Psoas muscle (tissue), 8 donors: ENCODE data around the gene FBXL16. TPM values are rescaled to one million over a fixed set of nuclear protein-coding genes. Genes with fewer than 3 reads are reported as not detected.

Source experiments
- ATAC-seq, 4 donors: fragments of 200-7000 bp; cut with Tn5 transposase; one replicate each; pipeline ENCODE4 v1.9.1; 2020; ENCODE audit warnings: moderate library complexity in 3 of 4, mild to moderate bottlenecking in 2 of 4
- DNase-seq, 2 donors: peaks; one replicate each; pipeline ENCODE4 v3.0.0-alpha.2; 2020
- H3K27ac ChIP-seq: fragments of 200-600 bp; one replicate; pipeline ENCODE4 v1.8.0; 2022
- H3K27me3 ChIP-seq, 3 donors: fragments of 200-600 bp in 1 of 3; one replicate each; pipeline versions ENCODE4 v1.6.1 to v1.8.0; 2013 to 2022; ENCODE audit warnings: low read length in 2 of 3, mild to moderate bottlenecking in 2 of 3, moderate library complexity in 1 of 3; ENCODE audit not compliant: insufficient read depth in 3 of 3
- H3K36me3 ChIP-seq, 2 donors: fragments of 200-600 bp in 1 of 2; one replicate each; pipeline versions ENCODE4 v1.6.1 to v1.8.0; 2013 to 2022; ENCODE audit warnings: low read depth in 1 of 2, mild to moderate bottlenecking in 1 of 2, moderate library complexity in 1 of 2; ENCODE audit not compliant: insufficient read depth in 1 of 2
- H3K4me1 ChIP-seq: fragments of 200-600 bp; one replicate; pipeline ENCODE4 v1.8.0; 2022
- H3K4me3 ChIP-seq: fragments of 200-600 bp; one replicate; pipeline ENCODE4 v1.8.0; 2022; ENCODE audit warnings: mild to moderate bottlenecking
- H3K9me3 ChIP-seq: fragments of 200-600 bp; one replicate; pipeline ENCODE4 v1.8.0; 2022
- CTCF ChIP-seq: fragments of 200-600 bp; IDR thresholded peaks from one replicate; pipeline ENCODE4 v1.8.0; 2022; ENCODE audit warnings: antibody characterized with exemption
- WGBS, 3 donors: extraction: QIAGEN DNeasy Blood & Tissue Kit; methylation state at CpG; one replicate each; pipeline versions ENCODE4 v1.1.6 to v1.1.7; 2013; 5-methylcytosine and 5-hydroxymethylcytosine counted together
- intact Hi-C, 2 donors: fragments of 100-400 bp; cut with DNase I; formaldehyde crosslinking; loops; one replicate each; pipeline versions ENCODE4 v1.11.0 to v1.14.2; 2022
- polyA plus RNA-seq, 3 donors: library from polyadenylated mRNA; stranded (reverse); fragments of 200-250 nt; gene quantifications; one replicate each; pipeline ENCODE4 v1.2.3, GENCODE V29; 2013
- total RNA-seq, 4 donors: library from RNA; stranded (reverse); fragmentation: NEBNext Ultra II Directional in 2 of 4; extraction: Animal tissue kit (Norgen Biotek cat#: 25700) in 2 of 4; gene quantifications; one replicate each; pipeline versions ENCODE4 v1.2.1 to v1.2.4, GENCODE V29; 2021 to 2023
- donor health status: healthy with polysubstance abuse.
- donor health status: DM: no; HTN: no; CAD: no; lungs with moderate emphysema.
- donor health status: Bipolar disorder and iron deficiency.
- donor health status: healthy.
- donor health status: DM: yes; HTN: yes; CAD: no.
- donor health status: DM: no; HTN: no; CAD: no.
- donor health status: DM: no; HTN: no; CAD: no.
- donor health status: DM: yes; HTN: yes; CAD: no.

Gene FBXL16
- total and polyA plus RNA-seq, 7 donors: 0.04 to 0.16 (median 0.08) TPM; not detected in 2

- H3K36me3 ChIP-seq: peaks cover 5 to 33% of the 10 kb centered on the region in 2 donors
- ATAC-seq: no peak
- intact Hi-C loops: no loop called here
- TF ChIP-seq CTCF: no peak
- H3K4me1 ChIP-seq: peaks cover 40% of the 10 kb centered on the region
- peak overlapping the region; percentile 97 for H3K27ac ChIP-seq
- peak overlapping the region; percentile 85 for H3K4me3 ChIP-seq
- 61 to 72% (median 65%) methylated on average over 28 of the region's 28 CpGs for WGBS, 3 donors
- no peak for DNase-seq
- no peaks in the 10 kb centered on the region for H3K9me3 ChIP-seq
- H3K27me3 ChIP-seq: no peaks in the 10 kb centered on the region
Measured at GRCh38 chr16:681746-682427, 23.7 kb downstream of the FBXL16 start.

GRCh38 chr16:680967-681745, 24.4 kb downstream of the FBXL16 start:
- DNase-seq: peak; percentile 68 to 89
- 33 to 39% (median 36%) methylated on average over 44 of the region's 44 CpGs for WGBS, 3 donors
- intact Hi-C loops: no loop called here
- Histone ChIP-seq H3K27me3 (no peaks in the 10 kb centered on the region), H3K9me3 (no peaks in the 10 kb centered on the region), H3K4me1 (peaks cover 40% of the 10 kb centered on the region), H3K36me3 (peaks cover 5 to 25% of the 10 kb centered on the region in 2 donors), H3K4me3 (peak overlapping the region; percentile 85), H3K27ac (peak overlapping the region; percentile 97)
- no peak for TF ChIP-seq CTCF
- peak in 1 of 4 donors; percentile 0 for ATAC-seq

- ATAC-seq: no peak
- DNase-seq: no peak
- Histone ChIP-seq H3K36me3 (peaks cover 5 to 20% of the 10 kb centered on the region in 2 donors), H3K27ac (peak overlapping the region; percentile 97), H3K27me3 (no peaks in the 10 kb centered on the region), H3K4me3 (peak overlapping the region; percentile 85), H3K9me3 (no peaks in the 10 kb centered on the region), H3K4me1 (peaks cover 40% of the 10 kb centered on the region)
- no peak for TF ChIP-seq CTCF
- intact Hi-C loops: no loop called here
- WGBS, 3 donors: 0 to 1% (median 0%) methylated on average over 32 to 38 of the region's 38 CpGs
Measured at GRCh38 chr16:680625-680945, 25.0 kb downstream of the FBXL16 start.

GRCh38 chr16:679814-680624, 25.6 kb downstream of the FBXL16 start, which contains the start of gene STUB1:
STUB1 (plus strand) TSS chr16:680410; CDS start chr16:680526, 116 bp downstream.
- no peak for TF ChIP-seq CTCF
- 0 to 1% (median 1%) methylated on average over 42 to 91 of the region's 91 CpGs for WGBS, 3 donors
- H3K27me3 ChIP-seq: no peaks in the 10 kb centered on the region
- ATAC-seq (peak; percentile 79 to 80 (median 80)), DNase-seq (peak; percentile 89 to 94)
- H3K36me3 ChIP-seq: peaks cover 5 to 20% of the 10 kb centered on the region in 2 donors
- intact Hi-C loops: no loop called here
- H3K27ac ChIP-seq: peak within 1 kb of the TSS; percentile 97
- no peaks in the 10 kb centered on the region for H3K9me3 ChIP-seq
- peak within 1 kb of the TSS; percentile 85 for H3K4me3 ChIP-seq
- peaks cover 40% of the 10 kb centered on the region for H3K4me1 ChIP-seq
